Stimulated activated CD4-positive, alpha-beta T cell treated with anti-CD3 and anti-CD28 coated beads, Interleukin-4, amount 100 ng/mL, for 4 hours (primary cell): ENCODE data around the gene RPRD2.
"Not testable (repeated sequence)": the region's sequence is repeated elsewhere in the genome, so short reads cannot be mapped to it uniquely, and the experiment has no call there.

Source experiments
- DNase-seq, 2 experiments: peaks; one replicate each; pipeline ENCODE4 v3.0.0-alpha.2; 2020

RPRD2 gene

DNA sequence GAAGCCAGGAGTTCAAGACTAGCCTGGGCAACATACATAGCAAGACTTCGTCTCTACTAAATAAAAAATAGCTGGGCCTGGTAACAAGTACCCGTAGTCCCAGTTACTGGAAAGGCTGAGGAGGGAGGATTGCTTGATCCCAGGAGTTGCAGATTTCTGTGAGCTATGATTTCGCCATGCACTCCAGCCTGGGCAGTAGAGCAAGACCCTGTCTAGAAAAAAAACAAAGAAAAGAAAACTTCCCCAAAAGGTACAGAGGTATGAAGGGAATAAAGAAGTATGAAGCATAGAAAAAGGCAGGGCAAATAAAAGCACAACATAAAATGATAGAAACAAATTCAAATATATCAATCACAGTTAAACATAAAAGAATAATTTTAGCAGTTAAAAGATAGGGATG lies 28.7 kb downstream of the RPRD2 start:
- DNase-seq = no peak

DNA sequence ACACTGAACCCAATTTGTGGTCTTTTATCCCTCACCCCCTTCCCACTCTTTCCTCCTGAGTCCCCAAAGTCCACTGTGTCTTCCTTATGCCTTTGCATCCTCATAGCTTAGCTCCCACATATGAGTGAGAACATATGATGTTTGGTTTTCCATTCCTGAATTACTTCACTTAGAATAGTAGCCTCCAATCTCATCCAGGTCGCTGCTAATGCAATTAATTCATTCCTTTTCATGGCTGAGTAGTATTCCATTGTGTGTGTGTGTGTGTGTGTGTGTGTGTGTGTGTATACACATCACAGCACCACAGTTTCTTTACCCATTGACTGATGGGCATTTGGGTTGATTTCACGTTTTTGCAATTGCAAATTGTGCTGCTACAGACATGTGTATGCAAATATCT lies 31.2 kb downstream of the RPRD2 start:
- not testable (repeated sequence) for DNase-seq

DNA sequence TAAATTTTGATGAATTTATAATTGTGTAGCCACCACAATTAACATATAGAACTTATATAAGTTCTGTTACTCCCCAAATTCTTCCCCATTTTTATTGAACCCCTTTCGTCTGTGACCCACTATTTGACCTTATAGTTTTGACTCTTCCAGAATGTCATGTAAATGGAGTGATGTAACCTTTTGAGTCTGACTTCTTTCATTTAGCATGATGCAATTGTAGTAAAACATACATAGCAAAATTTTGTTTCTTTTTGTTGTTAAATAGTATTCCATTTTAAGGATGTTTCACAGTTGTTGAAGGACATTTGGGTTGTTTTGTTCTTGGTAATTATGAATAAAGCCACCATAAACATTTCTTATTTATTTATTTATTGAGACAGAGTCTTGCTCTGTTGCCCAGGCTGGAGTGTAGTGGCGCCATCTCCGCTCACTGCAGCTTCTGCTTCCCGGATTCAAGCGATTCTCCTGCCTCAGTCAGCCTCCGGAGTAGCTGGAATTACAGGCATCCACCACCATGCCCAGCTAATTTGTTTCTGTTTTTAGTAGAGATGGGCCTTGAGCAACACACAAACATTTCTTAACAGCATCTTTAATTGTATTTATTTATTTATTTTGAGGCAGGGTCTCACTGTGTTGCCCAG lies 33.6 kb downstream of the RPRD2 start:
- no peak for DNase-seq

DNA sequence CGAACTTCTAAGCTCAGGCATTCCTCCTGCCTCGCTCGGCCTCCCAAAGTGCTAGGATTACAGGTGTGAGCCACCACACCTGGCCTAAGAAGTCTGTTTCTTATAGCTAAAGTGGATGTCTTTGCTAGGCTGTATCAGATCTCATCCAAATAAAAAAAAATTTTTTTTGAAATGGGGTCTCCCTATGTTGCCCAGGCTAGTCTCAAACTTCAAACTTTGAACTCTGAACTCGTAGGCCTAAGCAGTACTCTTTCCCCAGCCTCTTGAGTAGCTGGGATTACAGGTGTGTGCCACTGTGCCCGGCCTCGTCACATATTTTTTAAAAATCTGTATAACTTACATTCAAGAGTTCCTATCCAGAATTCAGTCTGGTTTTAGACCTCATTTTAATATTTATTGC lies 40.5 kb downstream of the RPRD2 start:
- DNase-seq = no peak

DNA sequence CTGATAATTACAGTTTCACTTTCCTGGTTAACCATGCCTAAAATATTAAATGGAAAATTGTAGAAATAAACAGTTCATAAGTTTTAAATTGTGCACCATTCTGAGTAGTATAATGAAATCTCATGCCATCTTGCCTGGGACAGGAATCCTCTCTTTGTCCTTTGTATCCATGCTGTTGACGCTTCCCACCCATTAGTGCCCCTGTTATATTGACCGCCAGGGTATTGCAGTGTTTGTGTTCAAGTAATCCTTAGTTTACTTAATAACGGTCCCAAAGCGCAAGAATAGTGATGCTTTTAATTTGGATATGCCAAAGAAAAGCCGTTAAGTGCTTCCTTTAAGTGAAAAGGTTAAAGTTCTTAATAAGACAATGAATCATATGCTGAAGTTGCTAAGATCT lies 41.7 kb downstream of the RPRD2 start:
- DNase-seq = no peak

DNA sequence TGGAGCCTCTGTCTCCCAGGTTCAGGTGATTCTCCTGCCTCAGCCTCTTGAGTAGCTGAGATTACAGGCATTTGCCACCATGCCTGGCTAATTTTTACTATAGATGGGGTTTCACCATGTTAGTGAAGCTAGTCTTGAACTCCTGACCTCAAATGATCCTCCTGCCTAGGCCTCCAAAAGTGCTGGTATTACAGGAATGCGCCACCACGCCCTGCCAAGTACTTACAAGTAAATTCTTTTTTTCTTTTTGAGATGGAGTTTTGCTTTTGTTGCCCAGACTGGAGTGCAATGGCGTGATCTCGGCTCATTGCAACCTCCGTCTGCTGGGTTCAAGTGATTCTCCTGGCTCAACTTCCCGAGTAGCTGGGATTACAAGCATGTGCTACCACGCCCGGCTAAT lies 42.5 kb downstream of the RPRD2 start:
- no peak for DNase-seq

DNA sequence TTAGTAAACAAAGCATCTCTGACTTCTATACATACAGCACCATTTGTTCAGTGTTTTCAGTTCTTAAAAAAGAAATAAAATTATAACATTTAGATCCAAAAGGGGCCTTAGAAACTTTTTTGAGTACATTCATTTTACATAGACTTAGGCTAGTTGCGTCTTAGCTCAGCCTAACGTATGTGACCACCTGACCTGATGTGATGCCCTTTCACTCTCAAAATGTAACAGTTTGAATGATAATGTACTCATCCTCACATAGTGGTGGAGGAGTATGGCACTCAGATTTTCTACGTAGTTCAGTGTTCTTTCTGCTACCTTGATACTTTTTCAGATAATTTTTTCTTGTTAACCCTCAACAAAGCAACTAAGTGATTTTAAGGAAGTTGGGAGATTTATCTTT lies 43.4 kb downstream of the RPRD2 start:
- DNase-seq = no peak

DNA sequence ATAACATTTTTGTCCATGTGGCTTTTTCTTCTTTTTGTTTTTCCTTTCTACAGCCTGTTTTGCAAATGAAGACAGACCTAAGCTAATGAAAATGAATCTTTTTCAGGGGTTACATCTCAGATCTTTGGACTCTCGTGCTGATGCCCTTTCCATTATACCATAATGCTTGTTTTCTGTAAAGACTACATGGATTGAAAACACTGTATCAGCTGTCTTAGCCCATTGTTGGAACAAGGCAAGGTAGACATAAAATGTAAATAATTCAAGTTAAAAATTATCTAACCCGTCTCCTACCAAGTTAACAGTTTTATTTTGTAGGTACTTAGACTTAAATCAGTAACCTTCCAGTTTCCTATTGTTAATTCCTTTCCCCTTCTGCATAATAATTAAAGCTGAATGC lies 44.9 kb downstream of the RPRD2 start:
- no peak for DNase-seq

DNA sequence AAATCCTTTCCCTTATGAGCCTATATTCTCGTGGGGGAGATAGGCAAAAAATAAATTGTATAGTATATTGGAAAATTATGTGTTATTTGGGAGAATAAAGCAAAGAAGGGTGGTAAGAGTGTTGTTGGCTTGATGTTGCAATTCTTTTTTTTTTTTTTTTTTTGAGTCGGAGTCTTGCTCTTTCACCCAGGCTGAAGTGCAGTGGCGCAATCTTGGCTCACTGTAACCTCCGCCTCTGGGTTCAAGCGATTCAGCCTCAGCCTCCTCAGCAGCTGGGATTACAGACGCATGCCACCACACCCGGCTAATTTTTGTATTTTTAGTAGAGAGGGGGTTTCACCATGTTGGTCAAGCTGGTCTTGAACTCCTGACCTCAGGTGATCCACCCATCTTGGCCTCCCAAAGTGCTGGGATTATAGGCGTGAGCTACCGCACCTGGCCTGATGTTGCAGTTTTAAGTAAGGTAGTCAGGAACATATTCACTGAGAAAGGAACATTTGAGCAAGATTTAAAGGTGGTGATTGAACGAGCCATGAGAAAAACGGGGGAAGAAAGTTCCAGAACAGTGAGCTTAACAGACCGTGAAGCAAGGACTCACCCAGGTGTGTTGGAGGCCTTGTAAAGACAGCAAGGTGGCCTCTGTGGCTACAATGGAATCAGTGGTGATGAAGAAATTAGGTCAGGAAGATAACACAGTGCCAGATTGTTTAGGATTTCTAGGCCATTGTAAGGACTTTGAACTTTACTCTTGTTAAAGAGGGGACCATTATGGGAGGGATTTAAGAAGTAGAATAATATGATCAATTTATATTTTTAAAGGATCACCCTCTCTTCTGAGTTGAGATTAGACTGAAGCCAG lies 45.8 kb downstream of the RPRD2 start:
- DNase-seq = no peak

DNA sequence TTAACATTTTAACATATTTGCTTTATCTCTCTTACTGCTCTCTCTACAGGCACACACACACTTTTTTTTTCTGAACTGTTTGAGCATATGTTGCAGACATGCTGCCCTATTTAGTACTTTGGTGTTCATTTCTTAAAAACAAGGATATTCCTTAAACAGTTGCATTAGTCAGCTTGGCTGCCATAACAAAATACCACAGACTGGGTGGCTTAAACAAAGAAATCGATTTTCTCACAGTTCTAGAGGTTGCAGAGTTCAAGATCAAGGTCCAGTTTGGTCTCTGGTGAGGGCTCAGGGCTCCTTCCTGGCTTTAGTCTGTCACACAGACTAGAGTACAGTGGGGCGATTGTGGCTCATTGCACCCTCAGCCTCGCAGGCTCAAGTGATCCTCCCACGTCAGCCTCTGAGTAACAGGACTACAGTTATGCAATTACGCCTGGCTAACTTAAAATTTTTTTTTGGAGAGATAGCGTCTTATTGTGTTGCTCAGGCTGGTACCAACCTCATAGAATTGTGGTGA lies 46.7 kb downstream of the RPRD2 start:
- no peak for DNase-seq

DNA sequence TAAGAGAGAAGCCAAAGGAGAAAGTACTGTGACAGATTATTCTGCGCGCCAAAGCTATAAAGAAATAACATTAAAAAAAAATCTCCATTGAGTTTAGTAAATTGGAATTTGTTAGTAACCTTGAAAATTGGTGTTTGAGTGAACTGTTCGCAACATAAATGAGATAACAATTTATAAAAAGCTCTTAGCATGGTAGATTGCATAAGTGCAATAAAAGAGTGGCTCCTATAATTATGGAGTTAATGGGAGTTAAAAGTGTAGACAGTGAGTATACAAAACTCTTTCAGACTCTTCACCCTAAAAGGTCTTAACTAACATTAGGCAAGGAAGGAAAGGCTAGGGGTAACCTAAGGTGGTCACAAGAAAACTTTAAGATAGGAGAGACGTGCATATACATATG lies 50.6 kb downstream of the RPRD2 start:
- DNase-seq = no peak

DNA sequence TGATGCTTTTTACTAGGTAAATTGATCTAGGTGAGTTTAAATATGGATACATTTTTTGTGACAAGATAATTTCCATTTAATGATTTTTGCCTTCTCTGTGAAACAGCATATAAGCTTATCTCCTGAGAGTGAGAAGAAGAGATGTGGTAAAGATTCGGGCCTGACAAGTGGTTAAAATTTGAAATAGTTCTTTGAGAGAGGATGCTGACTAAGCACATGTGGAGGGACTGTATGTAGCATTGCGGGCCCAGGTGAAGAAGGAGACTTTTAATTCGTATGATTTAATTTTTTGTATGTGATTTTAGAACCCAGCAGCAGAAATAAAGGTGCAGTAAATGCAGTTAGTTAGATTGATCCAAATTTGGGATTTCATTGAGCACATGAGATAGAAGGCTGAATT lies 51.9 kb downstream of the RPRD2 start:
- no peak for DNase-seq

DNA sequence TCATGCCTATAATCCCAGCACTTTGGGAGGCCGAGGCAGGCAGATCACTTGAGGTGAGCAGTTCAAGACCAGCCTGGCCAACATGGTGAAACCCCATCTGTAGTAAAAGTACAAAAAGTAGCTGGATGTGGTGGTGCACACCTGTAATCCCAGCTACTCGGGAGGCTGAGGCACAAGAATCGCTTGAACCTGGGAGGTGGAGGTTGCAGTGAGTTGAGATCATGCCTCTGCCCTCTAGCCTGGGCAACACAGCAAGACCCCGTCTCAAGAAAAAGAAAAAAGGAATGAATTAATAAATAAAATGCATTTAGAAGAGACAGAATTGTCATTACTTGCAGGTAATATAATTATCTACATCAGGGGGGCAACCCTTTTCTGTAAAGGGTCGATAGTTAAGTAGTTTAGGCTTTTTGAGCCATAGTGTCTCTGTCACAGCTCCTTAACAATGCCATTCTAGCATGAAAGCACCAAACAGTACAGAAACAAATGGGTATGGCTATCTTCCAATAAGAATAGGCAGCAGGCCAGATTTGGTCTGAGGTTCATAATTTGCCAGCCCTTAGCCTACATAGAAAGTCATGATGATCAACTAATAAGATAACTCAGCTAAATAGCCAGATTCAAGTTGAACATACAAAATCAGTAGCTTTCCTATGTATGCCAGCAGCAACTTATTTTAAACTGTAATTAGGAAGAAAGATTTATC lies 56.8 kb downstream of the RPRD2 start:
- no peak for DNase-seq

DNA sequence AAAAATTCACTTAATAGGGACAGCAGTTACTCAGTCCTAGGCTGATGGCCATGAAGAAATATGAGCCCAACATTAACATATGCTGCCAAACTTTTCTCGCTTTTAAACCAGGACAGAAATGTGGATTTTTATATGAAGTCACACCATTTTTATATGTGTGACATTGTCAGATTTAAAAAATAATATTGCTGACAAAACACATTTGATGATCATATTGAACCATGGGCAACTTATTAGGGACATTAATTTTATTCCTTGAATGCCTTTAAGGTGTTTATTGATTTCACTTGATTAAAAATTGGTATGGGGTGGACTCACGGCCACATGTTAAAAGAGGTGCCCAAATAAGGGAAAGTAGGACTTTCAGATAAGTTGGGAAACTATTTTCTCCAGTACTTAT lies 58.6 kb downstream of the RPRD2 start:
- DNase-seq = no peak

DNA sequence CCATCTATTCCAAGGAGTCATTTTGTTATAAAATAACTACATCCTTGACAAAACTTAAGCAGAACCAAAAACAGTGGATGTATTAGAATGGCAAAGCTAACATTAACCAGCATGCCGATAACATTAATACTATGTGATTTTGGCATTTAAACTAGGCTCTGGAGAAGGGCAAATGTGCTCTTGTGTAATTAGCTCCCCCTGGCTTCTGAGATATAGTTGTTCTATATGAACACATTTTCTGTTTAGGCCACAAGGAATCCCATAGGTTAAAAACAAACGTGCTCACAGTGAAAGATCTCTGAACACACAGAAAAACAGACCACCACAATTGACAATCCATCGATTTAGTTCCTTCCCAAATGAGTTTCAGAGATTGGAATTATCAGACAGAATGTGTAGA lies 65.9 kb downstream of the RPRD2 start:
- DNase-seq = no peak

DNA sequence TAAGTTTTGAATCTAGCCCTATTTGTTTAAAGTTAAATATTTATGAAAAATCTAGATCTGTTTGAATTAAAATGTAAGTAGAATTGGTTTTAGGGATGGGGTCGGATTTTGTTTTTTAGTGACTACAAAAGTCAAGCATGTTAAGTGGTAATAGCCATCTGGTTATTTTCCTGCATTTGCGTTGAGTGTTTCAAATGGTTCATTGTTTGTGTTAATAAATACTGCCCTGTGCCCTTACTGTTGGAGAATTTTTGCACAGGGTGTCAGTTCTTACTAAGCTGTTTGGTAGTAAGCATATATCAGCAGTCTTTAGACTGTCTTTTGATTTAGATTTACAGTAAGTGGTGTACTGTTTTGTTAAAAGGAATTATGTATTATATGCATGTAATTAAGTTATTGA lies 77.2 kb downstream of the RPRD2 start:
- no peak for DNase-seq

DNA sequence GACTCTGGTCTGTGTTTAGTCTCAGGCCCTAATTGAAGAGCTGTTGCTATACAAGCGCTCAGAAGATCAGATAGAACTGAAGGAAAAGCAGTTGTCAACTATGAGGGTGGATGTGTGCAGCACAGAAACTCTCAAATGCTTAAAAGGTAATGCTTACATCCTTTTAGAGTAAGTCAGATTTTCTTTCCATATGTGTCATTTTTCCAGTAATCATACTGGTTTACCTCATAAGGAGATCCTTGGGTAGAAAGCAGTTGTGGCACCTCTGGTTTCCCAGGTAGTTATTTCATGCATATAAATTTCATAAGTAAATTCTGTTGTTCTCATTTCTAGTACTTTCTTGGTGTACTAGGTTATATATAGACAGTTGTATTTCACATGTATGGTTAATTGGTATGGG lies 80.3 kb downstream of the RPRD2 start:
- DNase-seq = no peak

DNA sequence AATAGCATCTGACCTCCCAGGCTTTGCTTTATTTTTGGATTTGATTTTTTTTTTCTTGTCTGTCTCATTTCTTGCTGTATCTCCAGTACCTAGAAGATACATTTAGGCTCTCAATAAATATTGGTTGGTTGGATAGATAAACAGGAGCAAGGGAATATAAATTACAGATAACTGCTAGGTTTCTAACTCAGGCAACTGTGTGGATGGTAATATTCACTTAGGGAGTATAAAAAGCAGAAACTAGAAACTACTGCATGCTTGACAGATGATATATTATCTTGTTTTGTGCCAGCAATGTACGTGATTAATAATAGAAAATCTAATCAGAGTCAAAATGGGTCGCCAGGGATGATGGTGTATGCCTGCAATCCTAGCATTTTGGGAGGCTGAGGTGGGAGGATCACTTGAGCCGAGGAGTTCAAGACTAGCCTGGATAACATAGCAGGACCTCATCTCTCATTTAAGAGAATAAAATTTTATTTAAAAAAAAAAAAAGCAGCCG lies 92.2 kb downstream of the RPRD2 start:
- DNase-seq = no peak

DNA sequence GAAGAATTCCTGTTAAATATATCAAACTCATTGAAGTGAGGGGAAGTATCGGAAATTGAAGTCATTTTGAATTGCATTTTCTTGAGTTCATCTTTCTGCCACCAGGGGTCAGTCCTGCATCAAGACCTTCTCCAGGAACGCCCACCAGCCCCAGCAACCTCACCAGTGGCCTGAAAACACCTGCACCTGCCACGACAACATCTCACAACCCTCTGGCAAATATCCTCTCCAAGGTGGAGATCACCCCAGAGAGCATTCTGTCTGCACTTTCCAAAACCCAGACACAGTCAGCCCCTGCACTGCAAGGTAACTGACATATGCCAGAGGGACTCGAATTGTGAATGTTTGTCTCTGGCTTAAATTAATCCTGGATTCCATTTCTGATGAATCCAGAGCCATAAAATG lies 100.5 kb downstream of the RPRD2 start:
- peak; percentile 63 to 67 for DNase-seq

DNA sequence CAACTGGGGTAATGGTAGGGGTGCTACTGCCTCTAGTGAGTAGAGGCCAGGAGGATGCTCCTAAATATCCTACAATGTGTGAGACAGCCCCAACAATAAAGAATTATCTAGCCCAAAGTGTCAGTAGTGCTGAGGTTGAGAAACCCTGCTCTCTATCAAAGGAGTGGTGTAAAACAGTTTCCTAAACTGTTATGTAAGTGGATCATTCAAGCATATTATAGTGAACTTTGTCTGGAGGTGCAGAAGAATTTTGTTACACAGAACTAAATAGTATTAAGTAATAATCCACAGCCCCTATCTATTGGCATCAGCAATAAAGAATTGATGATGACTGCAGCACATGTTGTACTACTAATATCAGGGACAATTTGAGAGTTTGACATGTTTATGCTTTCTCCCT lies 103.0 kb downstream of the RPRD2 start:
- no peak for DNase-seq

DNA sequence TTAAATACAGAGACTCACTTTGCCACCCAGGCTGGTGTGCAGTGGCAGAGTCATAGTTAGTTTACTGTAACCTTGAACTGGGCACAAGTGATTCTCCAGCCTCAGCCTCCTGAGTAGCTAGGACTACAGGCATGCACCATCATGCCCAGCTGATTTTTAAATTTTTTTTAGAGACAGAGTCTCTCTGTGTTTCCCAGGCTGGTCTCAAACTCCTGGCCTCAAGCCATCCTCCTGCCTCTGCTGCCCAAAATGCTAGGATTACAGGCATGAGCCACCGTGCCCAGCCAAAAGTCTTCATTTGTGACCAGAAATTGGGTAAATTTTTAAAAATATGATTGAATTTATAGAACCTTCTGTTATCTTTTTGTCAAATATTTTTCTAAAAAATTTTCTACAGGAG lies 105.3 kb downstream of the RPRD2 start:
- DNase-seq = no peak

DNA sequence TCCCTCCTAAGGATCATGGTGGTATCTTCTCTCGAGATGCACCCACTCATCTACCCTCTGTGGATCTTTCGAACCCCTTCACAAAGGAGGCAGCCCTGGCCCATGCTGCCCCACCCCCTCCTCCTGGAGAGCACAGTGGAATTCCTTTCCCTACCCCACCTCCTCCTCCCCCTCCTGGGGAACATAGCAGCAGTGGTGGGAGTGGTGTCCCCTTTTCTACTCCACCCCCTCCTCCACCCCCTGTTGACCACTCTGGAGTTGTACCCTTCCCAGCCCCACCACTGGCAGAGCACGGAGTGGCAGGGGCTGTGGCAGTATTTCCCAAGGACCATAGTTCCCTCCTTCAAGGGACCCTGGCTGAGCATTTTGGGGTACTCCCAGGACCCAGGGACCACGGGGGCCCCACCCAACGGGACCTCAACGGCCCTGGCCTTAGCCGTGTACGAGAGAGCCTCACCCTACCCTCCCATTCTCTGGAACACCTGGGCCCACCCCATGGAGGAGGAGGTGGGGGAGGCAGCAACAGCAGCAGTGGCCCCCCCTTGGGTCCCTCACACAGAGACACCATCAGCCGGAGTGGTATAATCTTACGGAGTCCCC lies 108.8 kb downstream of the RPRD2 start:
- DNase-seq = no peak

DNA sequence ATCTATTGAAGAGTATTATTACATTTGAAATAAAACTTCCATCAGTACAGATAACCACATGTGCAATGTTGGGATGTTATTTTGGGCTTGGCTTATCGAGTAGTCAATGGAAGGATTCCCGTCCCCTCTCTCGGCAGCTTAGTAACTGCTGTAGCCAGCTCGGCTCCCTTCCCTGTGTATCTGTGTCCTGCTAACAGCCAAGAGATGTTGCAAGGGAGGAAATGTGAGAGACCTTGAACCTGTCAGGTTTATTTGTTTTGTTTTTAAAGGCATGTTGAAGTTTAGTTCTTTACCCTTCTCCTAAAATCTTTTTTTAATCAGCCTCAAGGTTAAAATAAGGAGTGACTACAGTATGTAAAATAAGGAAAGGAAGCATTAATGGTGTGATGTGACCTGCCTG lies 109.7 kb downstream of the RPRD2 start:
- no peak for DNase-seq
